Ramos (cell line): ENCODE measurements around the gene RBL1.
"Not testable (repeated sequence)": the region's sequence is repeated elsewhere in the genome, so short reads cannot be mapped to it uniquely, and the experiment has no call there.

ENCODE experiments used
- in situ Hi-C: fragments of 300-500 bp; cut with MboI; formaldehyde crosslinking; loops from one replicate; pipeline ENCODE4 v1.14.3; 2022; ENCODE audit warnings: low sequenced_read_pairs; ENCODE audit not compliant: unreplicated experiment

The RBL1 gene

GRCh38 chr20:37005062-37005942 is 90.5 kb downstream of the RBL1 start:
- in situ Hi-C loops = not testable (repeated sequence)

DNA sequence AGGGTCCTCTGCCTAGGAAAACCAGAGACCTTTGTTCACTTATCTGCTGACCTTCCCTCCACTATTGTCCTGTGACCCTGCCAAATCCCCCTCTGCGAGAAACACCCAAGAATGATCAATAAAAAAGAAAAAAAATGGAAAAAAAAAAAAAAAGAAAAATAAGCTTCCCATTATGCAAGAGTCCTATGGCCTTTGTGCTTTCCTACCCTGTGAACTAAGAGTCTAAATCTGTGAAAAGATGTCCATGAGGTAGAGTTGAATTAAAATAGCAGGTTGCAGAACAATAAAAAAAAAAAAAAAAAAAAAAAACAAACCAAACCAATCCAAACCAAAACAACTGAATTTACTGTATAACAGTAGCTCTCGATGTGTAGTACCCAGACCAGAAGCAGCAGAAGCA is 94.2 kb downstream of the RBL1 start:
- in situ Hi-C loops = not testable (repeated sequence)

DNA sequence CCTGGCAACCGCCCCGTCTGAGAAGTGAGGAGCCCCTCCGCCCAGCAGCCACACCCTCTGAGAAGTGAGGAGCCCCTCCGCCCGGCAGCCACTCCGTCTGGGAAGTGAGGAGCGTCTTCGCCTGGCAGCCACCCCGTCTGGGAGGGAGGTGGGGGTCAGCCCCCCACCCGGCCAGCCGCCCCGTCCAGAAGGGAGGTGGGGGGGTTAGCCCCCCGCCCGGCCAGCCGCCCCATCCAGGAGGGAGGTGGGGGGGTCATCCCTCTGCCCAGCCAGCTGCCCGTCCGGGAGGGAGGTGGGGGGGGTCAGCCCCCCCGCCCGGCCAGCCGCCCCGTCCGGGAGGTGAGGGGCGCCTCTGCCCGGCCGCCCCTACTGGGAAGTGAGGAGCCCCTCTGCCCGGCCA is 95.6 kb downstream of the RBL1 start:
- in situ Hi-C loops = not testable (repeated sequence)

- in situ Hi-C loops = no loop called here
These were observed 97.1 kb downstream of the RBL1 start for GRCh38 chr20:36998652-36999051.

DNA sequence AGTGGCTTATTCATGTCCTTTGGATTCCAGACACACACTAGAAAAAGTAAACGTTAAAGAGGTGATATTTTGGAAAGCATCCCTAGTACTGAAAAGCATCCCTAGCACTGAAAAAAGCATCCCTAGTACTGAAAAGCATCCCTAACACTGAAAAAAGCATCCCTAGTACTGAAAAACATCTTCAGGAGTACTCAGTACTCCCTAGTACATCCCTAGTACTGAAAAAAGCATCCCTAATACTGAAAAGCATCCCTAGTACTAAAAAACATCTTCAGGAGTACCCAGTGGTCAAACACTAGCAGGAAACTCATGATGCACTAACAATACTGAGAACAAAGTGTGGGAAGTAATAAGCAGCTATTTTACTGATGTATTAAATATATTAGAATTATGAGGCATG is 98.7 kb downstream of the RBL1 start:
- in situ Hi-C loops = no loop called here

DNA sequence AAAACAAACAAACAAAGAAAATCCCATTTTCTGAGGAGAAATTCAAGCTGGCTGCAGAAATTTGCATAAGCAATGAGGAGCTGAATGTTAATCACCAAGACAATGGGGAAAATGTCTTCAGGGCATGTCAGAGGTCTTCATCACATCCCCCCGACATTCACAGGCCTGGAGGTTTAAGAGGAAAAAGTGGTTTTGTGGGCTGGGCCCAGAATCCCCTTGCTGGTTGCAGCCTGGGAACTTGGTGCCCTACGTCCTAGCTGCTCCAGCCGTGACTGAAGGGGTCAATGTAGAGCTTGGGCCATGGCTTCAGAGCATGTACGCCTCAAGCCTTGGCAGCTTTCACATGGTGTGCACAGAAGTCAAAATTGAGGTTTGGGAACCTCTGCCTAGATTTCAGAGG is 101.6 kb downstream of the RBL1 start:
- in situ Hi-C loops = not testable (repeated sequence)

- in situ Hi-C loops = no loop called here
These were observed 102.9 kb downstream of the RBL1 start for GRCh38 chr20:36992802-36993334.

GRCh38 chr20:36991703-36992102 is 104.1 kb downstream of the RBL1 start:
- in situ Hi-C loops = no loop called here

DNA sequence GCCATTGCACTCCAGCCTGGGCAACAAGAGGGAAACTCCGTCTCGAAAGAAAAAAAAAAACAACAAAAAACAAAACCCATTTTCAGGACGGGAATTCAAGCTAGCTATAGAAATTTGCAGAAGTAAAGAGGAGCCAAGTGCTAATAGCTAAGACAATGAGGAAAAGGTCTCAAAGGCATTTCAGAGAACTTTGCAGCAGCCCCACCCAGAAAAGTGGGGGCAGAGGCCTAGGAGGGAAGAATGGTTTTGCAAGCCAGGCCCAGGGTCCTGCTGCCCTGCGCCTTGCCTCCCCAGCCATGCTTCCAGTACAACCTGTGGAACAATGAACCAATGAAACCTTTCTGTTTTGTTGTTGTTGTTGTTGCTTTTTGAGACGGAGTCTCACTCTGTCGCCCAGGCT is 106.0 kb downstream of the RBL1 start:
- in situ Hi-C loops = no loop called here

DNA sequence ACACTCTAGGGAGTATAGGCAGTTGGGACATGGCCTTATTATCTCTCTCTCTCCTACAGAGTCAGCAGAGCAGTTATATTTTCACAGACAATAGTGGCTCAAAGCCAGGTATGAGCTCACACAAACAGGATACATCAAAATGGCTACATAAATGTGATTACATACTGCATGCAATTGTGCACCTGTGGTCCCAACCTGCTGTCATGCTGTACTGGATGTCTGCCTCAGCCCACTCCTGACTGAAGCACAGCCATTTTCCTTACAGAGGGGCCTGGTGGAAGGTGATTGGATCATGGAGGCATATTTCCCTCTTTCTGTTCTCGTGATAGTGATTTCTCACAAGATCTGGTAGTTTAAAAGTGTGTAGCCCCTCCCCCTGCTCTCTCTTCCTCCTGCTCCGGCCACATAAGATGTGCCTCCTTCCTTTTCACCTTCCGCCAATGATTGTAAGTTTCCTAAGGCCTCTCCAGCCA is 107.3 kb downstream of the RBL1 start:
- in situ Hi-C loops = no loop called here

GRCh38 chr20:36984257-36984638 is 111.5 kb downstream of the RBL1 start:
- in situ Hi-C loops = no loop called here

DNA sequence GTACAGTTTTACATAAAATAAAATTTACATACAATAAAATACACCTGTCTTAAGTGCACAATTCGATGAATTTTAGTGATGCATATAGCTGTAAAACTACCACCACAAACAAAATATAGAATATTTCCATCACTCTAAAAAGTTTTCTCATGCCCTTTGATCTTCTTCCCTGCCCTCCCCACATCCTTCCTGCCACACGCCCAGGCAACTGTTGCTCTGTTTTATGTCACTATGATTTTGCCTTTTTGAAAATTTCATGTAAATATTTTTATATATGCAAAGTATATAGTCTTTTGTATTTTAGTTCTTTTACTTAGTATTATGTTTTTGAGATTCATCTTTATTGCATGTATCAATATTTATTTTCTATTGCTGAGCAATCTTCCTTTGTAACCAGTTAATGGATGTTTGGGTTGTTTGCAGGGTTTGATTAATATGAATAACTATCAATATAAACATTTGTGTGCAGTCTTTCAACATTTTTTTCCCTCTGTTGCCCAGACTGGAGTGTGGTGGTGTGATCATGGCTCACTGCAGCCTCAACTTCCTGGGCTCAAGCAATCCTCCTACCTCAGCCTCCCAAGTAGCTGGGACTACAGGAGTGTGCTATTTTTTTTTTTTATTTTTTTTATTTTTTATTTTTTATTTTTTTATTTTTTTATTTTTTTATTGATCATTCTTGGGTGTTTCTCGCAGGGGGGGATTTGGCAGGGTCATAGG is 120.5 kb downstream of the RBL1 start:
- in situ Hi-C loops = no loop called here

DNA sequence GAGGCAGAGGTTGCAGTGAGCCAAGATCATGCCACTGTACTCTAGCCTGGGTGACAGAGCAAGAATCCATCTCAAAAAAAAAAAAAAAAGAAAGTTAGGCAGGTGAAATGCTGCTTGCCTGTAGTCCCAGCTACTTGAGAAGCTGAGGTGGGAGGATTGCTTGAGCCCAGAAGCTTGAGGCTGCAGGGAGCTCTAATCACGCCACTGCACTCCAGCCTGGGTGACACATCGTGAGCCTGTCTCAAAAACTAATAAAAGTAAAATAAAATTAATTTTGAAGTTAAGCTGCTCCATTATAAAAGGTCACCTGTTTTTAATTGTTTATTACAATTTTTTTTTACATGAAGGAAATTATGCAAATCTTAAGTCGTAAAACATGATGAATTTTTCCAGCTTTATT is 121.1 kb downstream of the RBL1 start:
- in situ Hi-C loops = no loop called here

GRCh38 chr20:36971103-36971502 is 124.7 kb downstream of the RBL1 start:
- in situ Hi-C loops = no loop called here

DNA sequence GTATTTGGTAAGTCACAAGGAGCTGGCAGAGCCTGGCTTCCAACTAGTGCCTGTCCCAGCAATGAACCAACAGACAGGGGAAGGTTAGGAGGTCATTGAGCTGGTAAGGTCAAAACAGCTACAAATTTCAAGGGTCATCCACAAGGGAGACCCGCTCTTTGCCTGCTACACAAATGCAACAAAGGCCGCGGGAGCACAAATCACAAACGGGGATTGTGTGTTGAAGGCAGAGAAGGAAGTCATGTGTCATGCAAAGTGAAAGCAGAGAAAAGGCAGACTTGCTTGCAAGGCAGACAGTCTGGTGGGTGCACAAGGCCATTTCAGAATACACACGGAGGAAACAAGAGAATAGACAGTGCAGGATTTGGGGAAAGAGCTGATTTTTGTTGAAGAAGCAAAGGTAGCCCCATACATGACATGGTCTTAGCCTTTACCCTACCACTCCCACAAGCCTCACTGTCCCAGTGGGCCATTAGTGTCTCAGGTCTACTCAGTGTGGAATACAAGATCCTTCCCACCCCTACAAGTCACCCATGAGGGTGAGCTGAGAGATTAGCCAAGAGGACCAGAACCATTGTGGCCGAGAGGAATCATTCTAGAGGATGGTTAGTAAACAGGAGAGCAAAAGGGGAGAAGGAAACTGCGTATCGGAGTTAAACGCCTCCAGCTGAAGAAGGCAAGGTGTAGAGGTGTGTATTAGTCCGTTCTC is 126.2 kb downstream of the RBL1 start:
- in situ Hi-C loops = no loop called here

DNA sequence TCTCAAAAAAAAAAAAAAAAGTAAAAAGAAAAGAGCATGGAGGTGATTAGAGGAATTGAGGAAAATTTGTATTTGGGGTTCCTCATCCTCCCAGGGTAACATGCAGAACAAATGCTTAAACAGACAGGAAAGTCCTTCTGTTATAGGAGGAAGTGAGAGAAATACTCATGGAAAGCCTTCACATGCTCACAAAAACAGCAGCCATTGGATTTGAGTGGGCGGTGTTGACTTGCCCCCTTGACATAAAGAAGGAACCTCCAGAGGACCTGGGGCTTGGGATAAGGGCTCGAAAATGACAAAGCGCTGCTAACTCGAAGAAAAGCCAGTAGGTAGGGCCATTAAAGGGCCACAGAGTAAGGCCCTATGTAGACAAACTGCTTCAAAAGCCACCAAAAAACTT is 126.7 kb downstream of the RBL1 start:
- in situ Hi-C loops = no loop called here

GRCh38 chr20:36967636-36968035 is 128.2 kb downstream of the RBL1 start:
- in situ Hi-C loops = no loop called here

DNA sequence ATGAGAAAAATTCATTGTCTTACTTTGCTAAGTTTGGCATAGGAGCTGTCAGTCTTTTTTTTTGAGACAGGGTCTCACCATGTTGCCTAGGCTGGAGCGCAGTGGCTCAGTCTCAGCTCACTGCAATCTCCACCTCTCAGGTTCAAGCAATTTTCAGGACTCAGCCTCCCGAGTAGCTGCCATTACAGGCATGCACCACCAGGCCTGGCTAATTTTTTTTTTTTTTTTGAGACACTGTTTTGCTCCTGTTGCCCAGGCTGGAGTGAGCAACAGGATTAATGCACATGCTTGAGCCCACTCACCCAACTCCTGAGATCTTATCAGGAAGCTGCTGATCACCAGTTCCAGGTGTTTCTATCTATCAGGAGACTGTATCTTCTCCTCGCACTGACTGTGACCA is 128.8 kb downstream of the RBL1 start:
- in situ Hi-C loops = not testable (repeated sequence)

DNA sequence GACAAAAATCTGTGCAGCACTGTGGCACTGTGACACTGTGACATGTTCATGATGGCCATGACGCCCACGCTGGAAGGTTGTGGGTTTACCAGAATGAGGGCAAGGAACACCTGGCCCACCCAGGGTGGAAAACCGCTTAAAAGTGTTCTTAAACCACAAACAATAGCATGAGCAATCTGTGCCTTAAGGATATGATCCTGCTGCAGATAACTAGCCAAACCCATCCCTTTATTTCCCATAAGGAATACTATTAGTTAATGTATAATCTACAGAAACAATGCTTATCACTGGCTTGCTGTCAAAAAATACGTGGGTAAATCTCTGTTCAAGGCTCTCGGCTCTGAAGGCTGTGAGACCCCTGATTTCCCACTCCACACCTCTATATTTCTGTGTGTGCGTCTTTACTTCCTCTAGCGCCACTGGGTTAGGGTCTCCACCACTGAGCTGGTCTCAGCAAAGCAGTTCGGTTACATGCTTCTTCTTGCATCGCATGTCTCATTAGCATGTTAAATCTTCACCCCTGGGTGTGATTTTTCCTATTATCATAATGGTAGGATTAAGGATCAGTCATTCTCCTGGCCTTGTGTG is 133.3 kb downstream of the RBL1 start:
- in situ Hi-C loops = not testable (repeated sequence)

DNA sequence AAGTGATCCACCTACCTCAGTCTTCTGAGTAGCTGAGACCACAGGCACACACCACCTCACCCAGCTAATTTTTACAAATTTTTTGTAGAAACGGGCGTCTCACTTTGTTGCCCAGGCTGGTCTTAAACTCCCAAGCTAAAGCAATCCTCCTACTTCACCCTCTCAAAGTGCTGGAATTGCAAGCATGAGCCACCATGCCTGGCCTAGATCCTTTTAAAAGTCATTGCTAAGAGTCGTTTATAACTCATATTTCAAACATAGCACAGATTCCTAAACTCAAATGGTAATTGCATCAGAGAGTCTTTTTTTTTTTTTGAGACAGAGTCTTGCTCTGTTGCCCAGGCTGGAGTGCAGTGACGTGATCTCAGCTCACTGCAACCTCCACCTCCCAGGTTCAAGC is 136.6 kb downstream of the RBL1 start:
- in situ Hi-C loops = no loop called here
